Calu3 (cell line): ENCODE measurements around the gene CLNK. TPM values are rescaled to one million over a fixed set of nuclear protein-coding genes. Genes with fewer than 3 reads are reported as not detected.

Experiments
- BruUV-seq: library from RNA; stranded (reverse); fragments of 400-500 nt; replicated peaks from 2 replicates; lab custom pipeline; 2021; lab: Mats Ljungman, UMichigan
- CTCF ChIA-PET: fragments of 300-600 bp; sonication (Branson Sonifier 250); formaldehyde crosslinking; loops from one replicate; lab custom pipeline; 2022; ENCODE audit warnings: antibody characterized with exemption; lab: Charles Lee
- DNase-seq: peaks from one replicate; pipeline ENCODE4 v3.0.0; 2022
- H3K27ac Mint-ChIP-seq: one replicate; pipeline ENCODE4 v1.8.0; 2022; ENCODE audit warnings: mixed read lengths; ENCODE audit not compliant: unreplicated experiment
- H3K27me3 Mint-ChIP-seq: one replicate; pipeline ENCODE4 v1.8.0; 2022; ENCODE audit warnings: mixed read lengths; ENCODE audit not compliant: unreplicated experiment
- H3K36me3 Mint-ChIP-seq: one replicate; pipeline ENCODE4 v1.8.0; 2022; ENCODE audit warnings: mild to moderate bottlenecking, moderate library complexity, mixed read lengths; ENCODE audit not compliant: insufficient read depth, unreplicated experiment
- H3K4me1 Mint-ChIP-seq: one replicate; pipeline ENCODE4 v1.8.0; 2022; ENCODE audit warnings: mild to moderate bottlenecking, low read depth, mixed read lengths; ENCODE audit not compliant: unreplicated experiment
- H3K4me3 Mint-ChIP-seq: one replicate; pipeline ENCODE4 v1.8.0; 2022; ENCODE audit warnings: mild to moderate bottlenecking, low read depth, moderate library complexity, mixed read lengths; ENCODE audit not compliant: unreplicated experiment
- H3K9me3 Mint-ChIP-seq: one replicate; pipeline ENCODE4 v1.8.0; 2022; ENCODE audit warnings: low read depth, mixed read lengths; ENCODE audit not compliant: unreplicated experiment
- intact Hi-C: fragments of 100-400 bp; cut with micrococcal nuclease; formaldehyde crosslinking; loops from one replicate; pipeline ENCODE4 v1.10.0; 2022; ENCODE audit not compliant: unreplicated experiment
- total RNA-seq: library from RNA; stranded (reverse); gene quantifications from 2 replicates; pipeline ENCODE4 v1.2.3, GENCODE V29; 2022
- TF ChIP-seq, protein P1 (sequence below): fragments of 200-600 bp; IDR thresholded peaks from one replicate; pipeline ENCODE4 v1.8.0; 2022; ENCODE audit warnings: antibody characterized with exemption; ENCODE audit not compliant: unreplicated experiment

The CLNK gene
- total RNA-seq, 1 experiment from 2014 or later: not detected

GRCh38 chr4:10456260-10456594, 228.3 kb downstream of the CLNK start:
- no peak overlapping the region for H3K4me3 Mint-ChIP-seq
- CTCF ChIA-PET: no interaction called here
- no peaks in the 10 kb centered on the region for H3K27me3 Mint-ChIP-seq
- H3K27ac Mint-ChIP-seq: no peak overlapping the region
- BruUV-seq: no TSS peak
- no peak for DNase-seq
- H3K9me3 Mint-ChIP-seq: peaks cover 2% of the 10 kb centered on the region
- H3K4me1 Mint-ChIP-seq: no peaks in the 10 kb centered on the region
- TF ChIP-seq, protein P1, sequence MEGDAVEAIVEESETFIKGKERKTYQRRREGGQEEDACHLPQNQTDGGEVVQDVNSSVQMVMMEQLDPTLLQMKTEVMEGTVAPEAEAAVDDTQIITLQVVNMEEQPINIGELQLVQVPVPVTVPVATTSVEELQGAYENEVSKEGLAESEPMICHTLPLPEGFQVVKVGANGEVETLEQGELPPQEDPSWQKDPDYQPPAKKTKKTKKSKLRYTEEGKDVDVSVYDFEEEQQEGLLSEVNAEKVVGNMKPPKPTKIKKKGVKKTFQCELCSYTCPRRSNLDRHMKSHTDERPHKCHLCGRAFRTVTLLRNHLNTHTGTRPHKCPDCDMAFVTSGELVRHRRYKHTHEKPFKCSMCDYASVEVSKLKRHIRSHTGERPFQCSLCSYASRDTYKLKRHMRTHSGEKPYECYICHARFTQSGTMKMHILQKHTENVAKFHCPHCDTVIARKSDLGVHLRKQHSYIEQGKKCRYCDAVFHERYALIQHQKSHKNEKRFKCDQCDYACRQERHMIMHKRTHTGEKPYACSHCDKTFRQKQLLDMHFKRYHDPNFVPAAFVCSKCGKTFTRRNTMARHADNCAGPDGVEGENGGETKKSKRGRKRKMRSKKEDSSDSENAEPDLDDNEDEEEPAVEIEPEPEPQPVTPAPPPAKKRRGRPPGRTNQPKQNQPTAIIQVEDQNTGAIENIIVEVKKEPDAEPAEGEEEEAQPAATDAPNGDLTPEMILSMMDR: no peak
- intact Hi-C loops: no loop called here
- H3K36me3 Mint-ChIP-seq: no peaks in the 10 kb centered on the region

DNA sequence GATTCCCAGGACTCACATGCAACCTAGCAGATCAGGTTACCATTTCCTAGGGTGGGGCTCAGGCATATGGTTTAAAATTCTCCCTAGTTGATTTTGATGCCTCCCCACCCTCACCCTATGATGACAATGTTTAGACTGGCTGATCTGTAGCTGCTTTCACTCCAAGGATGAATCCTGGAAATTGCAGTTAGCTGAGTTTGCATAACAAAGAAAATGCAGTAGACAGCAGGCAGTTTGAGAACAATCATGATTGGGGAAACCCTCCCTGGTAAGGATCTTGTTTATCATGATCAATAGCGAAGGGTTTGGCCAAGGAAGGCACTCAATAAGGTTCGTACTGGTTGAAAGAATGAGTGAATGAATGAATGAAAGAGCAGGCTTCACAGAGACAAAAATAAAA, 229.4 kb downstream of the CLNK start:
- intact Hi-C loops: no loop called here
- H3K9me3 Mint-ChIP-seq: no peaks in the 10 kb centered on the region
- DNase-seq: no peak

GRCh38 chr4:10454726-10455125, 229.8 kb downstream of the CLNK start:
- Mint-ChIP-seq H3K36me3 (no peaks in the 10 kb centered on the region), H3K27me3 (no peaks in the 10 kb centered on the region), H3K4me1 (no peaks in the 10 kb centered on the region), H3K9me3 (no peaks in the 10 kb centered on the region), H3K27ac (no peak overlapping the region), H3K4me3 (no peak overlapping the region)
- CTCF ChIA-PET: no interaction called here
- intact Hi-C loops: no loop called here
- DNase-seq: no peak
- TF ChIP-seq, protein P1: no peak
- no TSS peak for BruUV-seq

More for the DNA sequence above, 229.4 kb downstream of the CLNK start:
- H3K4me1 Mint-ChIP-seq: no peaks in the 10 kb centered on the region
- H3K27ac Mint-ChIP-seq: no peak overlapping the region
- no peaks in the 10 kb centered on the region for H3K36me3 Mint-ChIP-seq
- H3K27me3 Mint-ChIP-seq: no peaks in the 10 kb centered on the region
- H3K4me3 Mint-ChIP-seq: no peak overlapping the region
- CTCF ChIA-PET: no interaction called here
- no TSS peak for BruUV-seq
- TF ChIP-seq, protein P1: no peak

DNA sequence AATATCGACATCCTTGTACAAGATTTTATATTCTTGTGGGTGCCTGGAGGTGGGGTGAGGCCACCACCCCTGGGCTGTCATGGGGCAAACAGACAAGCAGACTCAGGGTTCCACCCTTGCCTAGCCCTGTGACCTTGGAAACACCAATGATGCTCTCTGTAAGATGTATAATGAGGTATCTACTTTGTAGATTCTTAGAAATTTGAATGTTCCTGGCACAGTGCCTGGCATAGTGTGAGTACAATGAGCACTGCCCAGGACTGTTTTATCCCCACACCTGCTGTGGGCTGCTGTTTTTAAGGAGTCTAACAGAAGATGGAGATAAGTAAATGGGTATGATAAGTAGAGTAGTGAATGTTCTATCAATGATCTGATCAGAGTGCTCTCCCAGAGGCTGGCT, 230.4 kb downstream of the CLNK start:
- Mint-ChIP-seq H3K9me3 (no peaks in the 10 kb centered on the region), H3K4me3 (no peak overlapping the region), H3K4me1 (no peaks in the 10 kb centered on the region), H3K27me3 (no peaks in the 10 kb centered on the region), H3K36me3 (no peaks in the 10 kb centered on the region), H3K27ac (no peak overlapping the region)
- CTCF ChIA-PET: no interaction called here
- DNase-seq: no peak
- intact Hi-C loops: no loop called here
- no TSS peak for BruUV-seq
- TF ChIP-seq, protein P1: no peak
